CD4-positive, alpha-beta T cell (primary cell): Measurements from ENCODE around the gene C7. TPM values are rescaled to one million over a fixed set of nuclear protein-coding genes. Genes with fewer than 3 reads are reported as not detected.
"Not testable (repeated sequence)": the region's sequence is repeated elsewhere in the genome, so short reads cannot be mapped to it uniquely, and the experiment has no call there.

Source experiments
- ATAC-seq: fragments of 200-7000 bp; cut with Tn5 transposase; one replicate; pipeline ENCODE4 v1.10.0; 2022; ENCODE audit warnings: mild to moderate bottlenecking; ENCODE audit not compliant: poor library complexity
- CTCF ChIA-PET: fragments of 350-600 bp; sonication (Branson Sonifier 250); formaldehyde crosslinking; loops from one replicate; lab custom pipeline; 2021; ENCODE audit warnings: antibody characterized with exemption, inconsistent platforms; lab: Charles Lee
- POLR2A ChIA-PET: fragments of 350-600 bp; sonication (Branson Sonifier 250); formaldehyde crosslinking; loops from one replicate; lab custom pipeline; 2021; ENCODE audit warnings: antibody characterized with exemption, inconsistent platforms; lab: Charles Lee
- DNase-seq, 14 experiments: peaks; one replicate each; pipeline ENCODE4 v3.0.0-alpha.2; 2013 to 2020; ENCODE audit warnings: mixed read lengths in 2 of 14
- H3K27ac ChIP-seq, 2 donors: one replicate each; pipeline versions ENCODE4 v1.5.1 to v1.7.0; 2013; ENCODE audit warnings: low read length in 2 of 2, low read depth in 1 of 2, mild to moderate bottlenecking in 1 of 2
- H3K27me3 ChIP-seq, 2 experiments: 1 replicate in 1 of 2; 2 replicates in 1 of 2; pipeline versions ENCODE4 v1.6.1 to v1.7.0; 2013; ENCODE audit warnings: low read length in 2 of 2, control low read depth in 1 of 2, mild to moderate bottlenecking in 1 of 2, moderate library complexity in 1 of 2; ENCODE audit not compliant: insufficient read depth in 2 of 2, control insufficient read depth in 1 of 2
- H3K36me3 ChIP-seq: one replicate; pipeline ENCODE4 v1.6.1; 2013; ENCODE audit warnings: low read length, control low read depth; ENCODE audit not compliant: insufficient read depth
- H3K4me1 ChIP-seq: one replicate; pipeline ENCODE4 v1.6.1; 2013; ENCODE audit warnings: low read length, control low read depth; ENCODE audit not compliant: insufficient read depth
- H3K4me3 ChIP-seq: one replicate; pipeline ENCODE4 v1.5.1; 2013; ENCODE audit warnings: mild to moderate bottlenecking, low read length, moderate library complexity
- H3K9me3 ChIP-seq, 2 experiments: 1 replicate in 1 of 2; 2 replicates in 1 of 2; pipeline versions ENCODE4 v1.6.1 to v1.7.0; 2013; ENCODE audit warnings: low read length in 2 of 2, mild to moderate bottlenecking in 2 of 2, control low read depth in 1 of 2, moderate library complexity in 1 of 2; ENCODE audit not compliant: control insufficient read depth in 1 of 2, insufficient read depth in 1 of 2
- H3K27ac Mint-ChIP-seq: one replicate; pipeline ENCODE4 v1.8.0; 2020; ENCODE audit warnings: mixed read lengths
- H3K27me3 Mint-ChIP-seq: one replicate; pipeline ENCODE4 v1.8.0; 2021; ENCODE audit warnings: mixed read lengths
- H3K36me3 Mint-ChIP-seq: one replicate; pipeline ENCODE4 v1.8.0; 2021; ENCODE audit warnings: low read depth, mixed read lengths
- H3K4me1 Mint-ChIP-seq: one replicate; pipeline ENCODE4 v1.8.0; 2021; ENCODE audit warnings: low read depth, mixed read lengths
- H3K4me3 Mint-ChIP-seq: one replicate; pipeline ENCODE4 v1.8.0; 2020; ENCODE audit warnings: mild to moderate bottlenecking, mixed read lengths
- H3K9me3 Mint-ChIP-seq: one replicate; pipeline ENCODE4 v1.8.0; 2020; ENCODE audit warnings: mixed read lengths
- CTCF ChIP-seq: fragments of 200-600 bp; IDR thresholded peaks from one replicate; pipeline ENCODE4 v1.8.0; 2022; ENCODE audit warnings: antibody characterized with exemption, mild to moderate bottlenecking
- intact Hi-C, 2 experiments: fragments of 100-400 bp; cut with DNase I in 1 of 2; cut with micrococcal nuclease in 1 of 2; formaldehyde crosslinking; loops; one replicate each; pipeline versions ENCODE4 v1.15.1 to v1.9.0; 2023 to 2025; cut with DNase I, micrococcal nuclease
- total RNA-seq, 174 experiments: library from RNA in 2 of 174; stranded (reverse) in 2 of 174; gene quantifications; one replicate each; pipeline ENCODE4 v1.2.3 and lab custom pipeline; 2021 to 2026

Gene C7
- total RNA-seq, 2 experiments from 2014 or later, result not detected

GRCh38 chr5:40882291-40882690, 27.0 kb upstream of the C7 start:
- H3K4me3 ChIP-seq, result no peak overlapping the region
- ATAC-seq (no peak), DNase-seq (no peak)
- peaks cover 0 to 3% of the 10 kb centered on the region in 2 experiments for H3K27me3 ChIP-seq
- intact Hi-C loops, result loop anchor here in 1 of 2 experiments (5.0 kb wide), 1 partner anchor 935 kb away; no protein-coding TSS in a partner anchor
- TF ChIP-seq CTCF, result no peak
- no peaks in the 10 kb centered on the region for H3K4me1 Mint-ChIP-seq
- H3K27ac ChIP-seq, result no peak overlapping the region
- peaks cover 9% of the 10 kb centered on the region for H3K27me3 Mint-ChIP-seq
- H3K9me3 Mint-ChIP-seq, result no peaks in the 10 kb centered on the region
- H3K9me3 ChIP-seq, result no peaks in the 10 kb centered on the region
- H3K4me3 Mint-ChIP-seq, result no peak overlapping the region
- POLR2A ChIA-PET, result no interaction called here
- H3K36me3 ChIP-seq, result no peaks in the 10 kb centered on the region
- no peak overlapping the region for H3K27ac Mint-ChIP-seq
- CTCF ChIA-PET, result interaction anchor here (1.0 kb wide), 1 partner anchor 130 kb away, joined by 3 read pairs; no protein-coding TSS in a partner anchor
- H3K36me3 Mint-ChIP-seq, result no peaks in the 10 kb centered on the region
- no peaks in the 10 kb centered on the region for H3K4me1 ChIP-seq

GRCh38 chr5:40883051-40883450, 26.2 kb upstream of the C7 start:
- H3K36me3 Mint-ChIP-seq, H3K9me3 Mint-ChIP-seq, H3K27me3 ChIP-seq, H3K27ac Mint-ChIP-seq, H3K9me3 ChIP-seq, ATAC-seq, H3K4me1 ChIP-seq, H3K27ac ChIP-seq, DNase-seq, H3K36me3 ChIP-seq, H3K4me3 ChIP-seq, POLR2A ChIA-PET, H3K4me3 Mint-ChIP-seq, H3K4me1 Mint-ChIP-seq: not testable (repeated sequence)
- intact Hi-C loops, result loop anchor here in 1 of 2 experiments (5.0 kb wide), 1 partner anchor 936 kb away; no protein-coding TSS in a partner anchor
- peaks cover 11% of the 10 kb centered on the region for H3K27me3 Mint-ChIP-seq
- CTCF ChIA-PET, result interaction anchor here (1.0 kb wide), 1 partner anchor 131 kb away, joined by 3 read pairs; no protein-coding TSS in a partner anchor

GRCh38 chr5:40895440-40896425, 13.6 kb upstream of the C7 start:
- ATAC-seq, H3K4me3 ChIP-seq, H3K9me3 Mint-ChIP-seq, H3K36me3 Mint-ChIP-seq, H3K27ac ChIP-seq, H3K4me1 ChIP-seq, DNase-seq, CTCF ChIA-PET, H3K4me1 Mint-ChIP-seq, H3K9me3 ChIP-seq, H3K27me3 Mint-ChIP-seq, H3K4me3 Mint-ChIP-seq, H3K27ac Mint-ChIP-seq, H3K36me3 ChIP-seq, intact Hi-C loops, POLR2A ChIA-PET, H3K27me3 ChIP-seq: not testable (repeated sequence)
